GM18498 (cell line): ENCODE results near the gene SCNN1B.
"Not testable (repeated sequence)": the region's sequence is repeated elsewhere in the genome, so short reads cannot be mapped to it uniquely, and the experiment has no call there.

Experiments
- ATAC-seq: cut with Tn5 transposase; IDR thresholded peaks from one replicate; pipeline ENCODE4 v1.9.1; 2021; ENCODE audit warnings: mild to moderate bottlenecking, moderate library complexity; ENCODE audit not compliant: unreplicated experiment

SCNN1B gene

DNA sequence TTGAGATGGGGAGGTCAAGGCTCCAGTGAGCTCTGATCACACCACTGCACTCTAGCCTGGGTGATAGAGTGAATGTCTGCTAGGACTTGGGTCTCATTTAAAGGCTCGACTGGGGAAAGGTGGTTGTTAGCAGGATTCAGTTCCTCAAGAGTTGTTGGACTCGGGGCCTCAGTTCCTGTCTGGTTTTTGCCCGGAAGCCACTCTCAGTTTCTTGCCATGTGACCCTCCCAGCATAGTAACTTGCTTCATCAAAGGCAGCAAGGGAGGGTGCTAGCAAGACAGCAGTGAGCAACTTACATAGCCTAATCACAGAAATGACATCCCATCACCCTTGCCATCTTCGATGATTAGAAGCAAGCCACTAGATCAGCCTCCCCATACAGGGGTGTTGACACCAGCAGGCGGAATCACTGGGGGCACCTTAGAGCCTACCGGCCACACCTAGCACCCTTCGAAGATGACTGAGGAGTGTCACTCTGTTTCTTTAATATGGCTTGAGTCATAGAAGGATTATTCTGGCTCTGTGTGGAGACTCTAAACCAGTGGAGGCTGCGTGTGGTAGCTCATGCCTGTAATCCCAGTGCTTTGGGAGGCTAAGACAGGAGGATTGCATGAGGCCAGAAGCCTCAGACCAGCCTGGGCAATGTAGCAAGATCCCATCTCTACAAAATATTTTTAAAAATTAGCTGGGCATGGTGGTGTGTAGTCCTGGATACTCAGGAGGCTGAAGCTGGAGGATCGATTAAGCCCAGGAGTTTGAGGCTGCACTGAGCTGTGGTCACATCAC, 13.2 kb upstream of the SCNN1B start:
- no peak for ATAC-seq

DNA sequence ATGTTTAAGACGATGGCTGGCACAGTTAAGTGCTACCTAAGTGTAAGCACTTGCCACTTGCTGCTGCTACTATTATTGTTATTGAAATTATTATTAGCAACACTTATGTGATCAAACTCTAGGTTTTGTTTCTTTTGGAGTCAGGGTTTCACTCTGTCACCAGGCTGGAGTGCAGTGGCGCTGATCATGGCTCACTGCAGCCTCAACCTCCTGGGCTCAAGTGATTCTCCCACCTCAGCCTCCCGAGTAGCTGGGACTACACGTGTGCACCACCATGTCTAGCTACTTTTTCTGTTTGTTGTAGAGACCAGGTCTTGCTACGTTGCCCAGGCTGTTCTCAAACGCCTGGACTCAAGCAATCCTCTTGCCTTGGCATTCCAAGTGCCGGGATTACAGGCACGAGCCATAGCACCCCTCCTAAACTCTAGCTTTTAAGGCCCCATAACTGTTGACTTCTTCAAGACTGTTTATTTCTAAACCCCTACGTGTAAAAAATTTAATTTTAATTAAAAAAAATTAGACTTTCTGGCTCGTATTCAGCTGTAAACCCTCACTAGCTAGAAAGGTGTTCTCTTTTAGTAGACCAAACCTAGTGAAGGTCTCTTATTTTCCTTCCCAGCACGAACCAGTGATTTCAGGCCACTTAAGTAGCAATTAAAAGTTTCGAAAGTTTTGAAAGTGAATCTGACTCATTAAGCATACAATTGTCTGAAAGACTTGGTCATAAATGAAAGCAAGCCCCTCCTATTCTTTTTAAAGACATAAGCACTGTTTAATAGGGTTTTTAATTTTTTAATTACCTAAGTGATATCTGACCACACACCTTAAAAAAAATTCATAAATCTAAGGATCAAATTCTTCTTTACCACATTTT, 11.7 kb upstream of the SCNN1B start:
- ATAC-seq = no peak

DNA sequence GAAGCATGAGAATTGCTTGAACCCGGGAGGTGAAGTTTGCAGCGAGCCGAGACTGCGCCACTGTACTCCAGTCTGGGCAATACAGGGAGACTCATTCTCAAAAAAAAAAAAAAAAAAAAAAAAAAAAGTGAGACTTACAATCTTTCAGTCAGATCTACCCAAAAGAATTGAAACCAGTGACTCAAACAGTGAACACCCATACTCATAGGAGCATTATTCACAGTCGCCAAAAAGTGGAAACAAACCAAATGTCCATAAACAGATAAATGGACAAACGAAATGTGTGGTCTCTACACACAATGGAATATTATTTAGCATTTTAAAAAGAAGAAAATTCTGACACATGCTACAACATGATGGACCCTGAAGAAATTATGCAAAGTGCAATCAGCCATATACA, 9.1 kb upstream of the SCNN1B start:
- peak; percentile 50 for ATAC-seq

DNA sequence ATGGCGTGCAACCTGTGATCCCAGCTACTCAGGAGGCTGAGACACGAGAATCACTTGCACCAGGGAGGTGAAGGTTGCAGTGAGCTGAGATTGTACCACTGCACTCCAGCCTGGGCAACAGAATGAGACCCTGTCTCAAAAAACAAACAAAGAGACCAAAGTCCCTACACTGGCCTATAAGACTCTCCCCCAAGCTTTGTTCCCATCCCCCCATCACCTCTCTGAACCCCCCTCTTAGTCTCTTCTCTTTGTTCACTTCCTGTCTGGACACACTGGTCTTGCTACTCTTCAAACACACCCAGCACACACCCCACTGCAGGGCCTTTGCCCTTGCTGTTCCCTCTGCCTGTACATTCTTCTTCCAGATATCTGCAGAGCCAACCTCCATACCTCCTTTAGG, 7.8 kb upstream of the SCNN1B start:
- no peak for ATAC-seq

DNA sequence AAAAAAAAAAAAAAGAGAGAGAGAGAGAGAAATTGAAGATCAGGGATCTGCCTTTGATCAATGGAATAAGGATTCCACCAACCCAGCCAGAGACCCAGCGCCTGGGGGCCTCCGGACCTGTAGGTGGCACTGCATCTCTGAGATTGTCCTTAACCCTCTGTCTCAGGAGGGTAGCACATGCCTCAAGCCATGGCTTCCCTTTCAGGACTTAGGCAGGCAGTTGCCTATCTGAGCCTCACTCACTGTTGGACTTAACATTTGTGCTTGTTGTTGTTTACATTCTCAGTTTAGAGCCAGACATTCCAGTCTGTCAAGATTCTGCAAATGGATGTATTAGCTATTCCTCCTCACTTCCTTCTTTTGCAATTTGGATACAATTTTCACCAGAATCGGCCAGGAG, 5.1 kb upstream of the SCNN1B start:
- no peak for ATAC-seq

DNA sequence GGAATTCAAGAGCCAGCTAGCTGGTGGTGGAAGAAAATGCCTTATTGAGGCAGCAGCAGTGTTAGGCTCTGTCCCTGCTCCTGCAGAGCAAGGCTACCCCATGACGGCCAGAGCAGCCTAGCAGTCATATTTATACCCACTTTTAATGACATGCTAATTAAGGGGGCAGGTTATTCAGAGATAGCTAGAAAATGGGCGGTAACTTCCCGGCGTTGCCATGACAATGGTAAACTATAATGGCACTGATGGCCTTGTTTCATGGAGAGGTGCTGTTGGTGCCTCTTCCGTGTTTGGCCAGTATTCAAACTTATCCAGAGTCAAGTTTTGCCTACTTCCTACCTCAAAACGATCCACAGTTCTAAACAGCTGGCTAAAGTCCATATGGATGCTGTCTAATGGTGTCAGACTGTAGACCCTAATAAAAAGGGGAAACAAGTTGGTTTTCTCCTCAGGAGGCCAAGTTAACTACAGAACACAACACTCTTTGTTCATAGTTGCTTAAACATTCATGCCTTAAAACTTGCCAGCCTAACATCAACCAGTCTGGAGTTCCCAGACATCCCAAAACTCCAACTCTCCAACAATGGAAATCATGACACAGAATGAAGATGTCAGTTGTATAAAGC, 3.7 kb upstream of the SCNN1B start:
- no peak for ATAC-seq

DNA sequence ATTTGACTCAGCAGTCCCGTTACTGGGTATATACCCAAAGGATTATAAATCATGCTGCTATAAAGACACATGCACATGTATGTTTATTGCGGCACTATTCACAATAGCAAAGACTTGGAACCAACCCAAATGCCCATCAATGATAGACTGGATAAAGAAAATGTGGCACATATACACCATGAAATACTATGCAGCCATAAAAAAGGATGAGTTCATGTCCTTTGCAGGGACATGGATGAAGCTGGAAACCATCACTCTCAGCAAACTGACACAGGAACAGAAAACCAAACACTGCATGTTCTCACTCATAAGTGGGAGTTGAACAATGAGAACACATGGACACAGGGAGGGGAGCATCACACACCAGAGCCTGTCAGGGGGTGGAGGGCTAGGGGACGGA, 2.3 kb upstream of the SCNN1B start:
- ATAC-seq = not testable (repeated sequence)

DNA sequence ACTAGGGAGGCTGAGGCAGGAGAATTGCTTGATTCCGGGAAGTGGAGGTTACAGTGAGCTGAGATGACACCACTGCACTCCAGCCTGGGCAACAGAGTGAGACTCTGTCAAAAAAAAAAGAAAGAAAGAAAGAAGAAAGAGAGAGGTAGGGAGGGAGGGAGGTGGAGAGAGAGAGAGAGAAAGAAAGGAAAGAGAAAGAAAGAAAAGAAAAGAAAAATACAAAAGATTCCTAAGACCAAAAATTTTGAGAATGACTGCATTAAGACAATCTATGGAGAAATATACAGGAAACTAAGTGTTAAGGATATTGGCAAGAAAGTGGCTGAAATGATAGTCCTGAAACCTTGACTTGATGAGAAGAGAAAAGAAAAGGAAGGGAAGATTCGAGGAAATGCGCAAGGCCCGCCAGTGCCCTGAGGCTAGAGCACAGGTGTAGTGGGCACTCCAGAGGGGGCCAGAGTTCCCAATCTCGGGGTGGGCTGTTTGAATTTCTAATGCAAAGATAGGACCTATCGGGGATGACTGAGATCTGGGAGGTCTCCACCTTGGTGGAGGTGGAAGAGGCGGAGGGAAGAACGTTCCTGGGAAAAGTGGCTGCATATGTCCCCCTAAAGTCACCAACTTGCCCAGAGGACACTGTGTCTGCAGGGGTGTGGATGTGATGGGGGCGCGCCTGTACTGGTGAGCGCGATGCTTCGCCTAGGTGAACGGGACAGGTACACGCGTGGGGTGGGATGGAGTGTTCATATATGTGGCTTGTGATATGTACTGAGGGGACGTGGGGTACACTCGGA, 654 bp upstream of the SCNN1B start:
- no peak for ATAC-seq

DNA sequence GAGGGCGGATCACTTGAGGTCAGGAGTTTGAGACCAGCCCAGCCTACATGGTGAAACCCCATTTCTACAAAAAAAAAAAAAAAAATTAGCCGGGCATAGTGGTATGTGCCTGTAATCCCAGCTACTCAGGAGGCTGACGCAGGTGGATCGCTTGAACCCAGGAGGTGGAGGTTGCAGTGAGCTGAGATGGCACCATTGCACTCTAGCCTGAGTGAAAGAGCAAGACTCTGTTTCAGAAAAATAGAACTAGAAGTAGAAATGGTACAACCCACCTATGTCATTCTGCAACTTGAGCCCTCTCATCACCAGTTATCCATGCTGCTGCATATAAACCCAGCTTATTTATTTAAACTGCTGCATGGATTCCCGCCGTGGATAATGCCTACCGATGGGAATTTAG, 1.6 kb downstream of the SCNN1B start:
- no peak for ATAC-seq

DNA sequence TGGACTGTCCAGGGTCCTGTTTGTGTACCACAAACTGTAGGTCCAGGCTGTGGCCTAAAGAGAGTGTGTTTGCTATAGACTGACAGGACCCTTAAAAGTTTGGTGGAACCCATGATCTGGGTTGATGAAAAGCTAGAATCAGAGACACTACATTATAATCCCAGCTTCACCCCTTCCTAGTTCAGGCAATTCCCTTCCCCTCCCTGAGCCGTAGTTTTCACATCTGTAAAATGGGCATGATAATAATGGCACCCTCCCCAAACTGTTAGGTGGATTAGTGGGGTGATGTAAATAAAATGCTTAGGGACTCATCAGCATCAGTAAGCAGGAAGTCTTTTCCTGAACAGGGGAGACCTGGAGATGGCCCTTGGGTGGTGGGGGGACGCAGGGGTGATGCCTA, 2.5 kb downstream of the SCNN1B start:
- ATAC-seq = no peak

DNA sequence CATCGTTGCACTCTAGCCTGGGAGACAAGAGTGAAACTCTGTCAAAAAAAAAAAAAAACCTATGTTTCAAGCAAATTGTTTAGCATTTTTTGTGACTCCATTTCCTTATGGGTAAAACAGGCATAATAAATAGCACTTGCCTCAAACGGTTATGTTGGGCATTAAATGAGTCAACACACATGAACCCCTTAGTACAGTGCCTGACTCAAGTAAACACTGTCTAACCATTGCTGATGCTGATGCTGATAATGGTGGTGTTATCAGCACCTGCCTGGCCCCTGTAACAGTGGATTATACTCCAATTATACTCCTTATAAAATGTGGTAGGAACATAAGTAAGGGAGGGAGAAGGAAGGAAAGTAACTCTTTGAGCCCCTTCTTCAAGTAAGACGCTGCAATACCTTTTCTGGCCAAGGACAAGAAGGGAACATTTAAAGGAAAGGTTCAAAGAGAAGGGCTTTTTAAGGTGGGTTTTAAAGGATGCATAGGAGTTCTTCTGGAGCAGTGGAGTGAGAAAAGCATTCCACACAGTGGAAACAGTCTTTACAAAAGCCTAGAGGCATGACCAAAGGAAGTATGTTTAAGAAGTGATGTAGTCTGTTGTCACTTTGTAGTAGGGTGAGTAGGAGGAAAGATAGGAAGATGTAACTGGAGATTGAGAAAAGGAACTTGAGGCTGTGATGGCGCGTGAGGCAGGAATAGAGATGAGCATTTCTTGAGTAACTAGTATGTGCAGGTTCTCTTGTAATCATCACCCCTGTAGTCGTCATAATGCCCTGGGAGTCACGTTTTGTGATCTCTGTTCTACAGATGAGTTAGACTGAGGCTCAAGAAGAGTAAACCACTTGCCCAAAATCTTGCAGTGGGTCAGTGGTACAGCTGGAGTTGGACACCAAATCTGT, 4.3 kb downstream of the SCNN1B start:
- no peak for ATAC-seq

DNA sequence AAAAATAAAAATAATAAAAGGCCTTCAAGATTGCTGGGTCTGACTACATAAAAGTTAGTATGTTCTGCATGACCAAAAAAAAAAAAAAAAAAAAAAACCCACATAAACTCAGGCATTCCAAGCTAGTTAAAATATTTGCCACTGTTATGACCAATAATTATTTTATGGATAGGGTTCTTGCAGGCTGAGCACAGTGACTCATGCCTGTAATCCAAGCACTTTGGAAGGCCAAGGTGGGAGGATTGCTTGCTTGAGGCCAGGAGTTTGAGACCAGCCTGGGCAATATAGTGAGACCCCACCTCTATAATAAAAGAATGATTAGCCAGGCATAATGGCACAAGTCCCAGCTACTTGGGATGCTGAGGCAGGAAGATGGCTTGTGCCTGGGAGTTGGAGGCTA, 8.1 kb downstream of the SCNN1B start:
- no peak for ATAC-seq

DNA sequence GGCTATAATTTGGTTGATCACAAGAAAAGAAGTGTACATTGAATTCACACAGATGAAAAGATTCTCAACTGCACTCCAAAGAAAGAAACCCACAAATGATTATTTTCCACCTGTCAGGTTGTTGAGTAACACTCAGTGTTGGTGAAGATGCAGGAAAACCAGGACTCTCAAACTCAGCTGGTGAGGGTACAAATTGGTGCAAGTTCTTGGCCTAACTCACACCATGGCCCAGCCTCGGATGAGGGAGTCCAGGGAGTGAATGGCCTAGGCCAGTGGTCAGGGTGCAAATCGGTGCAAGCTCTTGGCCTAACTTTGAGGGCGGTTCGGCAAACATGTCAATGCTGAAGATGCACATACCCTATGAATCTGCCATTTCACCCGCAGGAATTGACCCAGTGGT, 8.6 kb downstream of the SCNN1B start:
- ATAC-seq = no peak

DNA sequence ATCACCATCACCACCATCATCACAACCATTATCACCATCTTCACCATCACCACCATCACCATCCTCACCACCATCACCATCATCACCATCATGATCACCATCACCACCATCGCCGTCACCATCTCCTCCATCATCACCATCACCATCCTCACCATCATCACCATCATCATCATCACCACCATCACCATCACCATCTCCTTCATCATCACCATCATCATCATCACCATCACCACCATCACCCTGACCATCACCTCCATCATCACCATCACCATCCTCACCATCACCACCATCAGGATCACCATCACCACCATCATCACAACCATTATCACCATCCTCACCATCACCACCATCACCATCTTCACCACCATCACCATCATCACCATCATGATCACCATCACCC, 14.1 kb downstream of the SCNN1B start:
- no peak for ATAC-seq

DNA sequence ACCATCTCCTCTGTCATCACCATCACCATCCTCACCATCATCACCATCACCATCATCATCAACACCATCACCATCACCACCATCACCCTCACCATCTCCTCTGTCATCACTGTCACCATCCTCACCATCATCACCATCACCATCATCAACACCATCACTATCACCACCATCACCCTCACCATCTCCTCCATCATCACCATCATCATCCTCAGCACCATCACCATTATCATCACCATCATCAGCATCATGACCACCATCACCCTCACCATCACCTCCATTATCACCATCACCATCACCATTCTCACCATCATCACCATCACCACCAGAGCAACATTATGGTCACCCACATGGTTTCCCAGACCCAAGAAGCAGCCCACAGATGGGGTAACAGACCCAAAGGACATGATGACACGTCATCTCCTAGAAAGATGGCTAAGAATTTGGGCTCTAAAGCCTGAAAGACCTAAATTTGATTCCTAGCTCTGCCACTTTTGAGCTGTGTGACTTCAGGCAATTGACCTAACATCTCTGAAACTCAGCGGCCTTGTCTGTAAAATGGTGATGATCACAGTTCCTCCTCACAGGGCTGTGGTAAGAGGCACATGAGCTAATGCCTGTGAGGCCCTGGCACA, 14.6 kb downstream of the SCNN1B start:
- ATAC-seq = no peak

DNA sequence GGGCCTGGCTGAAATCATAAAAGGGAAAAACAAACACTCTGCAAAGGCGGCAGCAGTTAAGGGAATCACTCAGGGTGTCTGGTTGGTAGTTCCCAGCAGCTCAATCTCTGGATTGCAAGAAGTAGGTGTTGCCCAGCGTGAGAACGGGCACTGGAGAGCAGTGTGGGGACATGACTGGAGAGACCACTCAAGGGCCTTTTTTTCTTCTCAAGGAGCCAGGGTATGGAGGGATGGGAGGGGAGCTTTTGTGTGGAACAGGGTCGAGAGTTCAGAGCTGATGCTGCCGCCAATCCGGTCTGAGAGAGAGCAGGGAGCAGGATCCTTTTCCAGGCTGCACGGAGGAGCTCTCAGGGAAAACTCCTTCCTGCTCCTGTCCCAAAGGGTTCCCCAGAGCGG, 15.2 kb downstream of the SCNN1B start:
- no peak for ATAC-seq

DNA sequence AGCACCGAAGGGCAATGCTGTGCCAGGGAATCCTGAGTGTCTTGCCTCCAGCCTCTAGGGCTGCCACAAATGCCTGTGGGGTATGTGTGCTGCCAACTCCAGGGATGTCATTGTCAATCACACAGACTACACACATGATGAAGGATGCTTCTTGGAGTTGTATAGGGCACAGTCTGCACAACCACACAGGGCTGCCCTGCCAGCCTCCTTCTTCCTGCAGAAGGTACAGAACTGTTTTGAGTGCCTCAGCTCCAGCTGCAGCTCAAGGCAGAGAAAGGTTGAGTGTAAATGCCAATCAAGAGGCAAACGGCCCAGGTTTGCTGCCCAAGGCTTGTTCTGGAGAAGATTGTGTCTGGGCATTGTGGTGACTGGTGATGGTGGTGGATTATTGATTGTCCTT, 15.6 kb downstream of the SCNN1B start:
- ATAC-seq = no peak

DNA sequence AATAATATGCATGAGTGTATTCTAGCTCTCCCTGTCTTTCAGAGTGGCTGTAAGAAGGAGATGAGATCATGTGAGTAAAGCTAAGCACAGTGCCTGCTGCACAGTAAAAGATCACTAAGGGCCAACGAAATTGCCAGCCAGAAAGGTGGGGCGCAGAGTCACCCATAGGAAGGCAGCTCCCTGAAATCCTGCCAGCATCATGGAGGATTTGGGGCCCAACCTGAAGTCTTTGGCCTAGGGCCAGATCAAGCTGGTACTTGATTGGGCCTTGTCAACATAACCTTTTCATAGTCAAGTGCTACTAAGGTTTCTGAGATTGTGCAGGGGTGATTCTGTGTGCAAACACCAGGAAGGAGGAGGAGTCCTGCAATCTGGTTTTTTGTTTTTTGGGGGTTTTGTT, 16.5 kb downstream of the SCNN1B start:
- ATAC-seq = no peak

DNA sequence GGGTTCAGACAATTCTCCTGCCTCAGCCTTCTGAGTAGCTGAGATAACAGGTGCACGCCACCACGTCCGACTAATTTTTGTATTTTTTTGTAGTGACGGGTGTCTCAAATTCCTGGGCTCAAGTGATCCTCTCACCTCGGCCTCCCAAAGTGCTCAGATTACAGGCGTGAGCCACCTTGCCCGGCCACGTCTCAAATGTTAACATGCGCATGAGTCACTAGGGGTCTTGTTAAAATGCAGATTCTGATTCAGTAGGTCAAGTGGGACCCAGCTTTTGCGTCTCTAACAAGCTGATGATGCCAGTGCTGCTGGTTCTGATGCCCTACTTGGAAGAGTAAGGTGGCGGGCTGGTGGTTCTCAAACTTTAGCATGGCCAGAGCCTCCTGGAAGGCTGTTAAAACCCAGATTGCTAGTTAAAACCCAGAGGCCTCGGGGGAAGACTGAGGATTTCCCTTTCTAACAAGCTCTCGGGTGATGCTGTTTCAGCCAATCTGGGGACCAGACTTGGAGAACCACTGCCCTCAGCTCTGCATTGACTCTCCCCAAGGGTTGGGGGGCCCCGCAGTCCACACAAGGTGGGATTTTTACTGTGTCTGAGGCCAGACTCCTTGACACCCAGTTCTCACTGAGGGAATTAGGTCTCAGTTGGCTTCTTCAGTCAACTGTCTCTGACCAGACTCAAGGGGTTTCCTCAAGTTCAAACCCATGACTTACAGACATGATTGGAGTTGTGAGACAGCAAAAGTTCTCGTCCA, 17.9 kb downstream of the SCNN1B start:
- ATAC-seq = no peak
